ENCODE data around the gene SDS. TPM values are rescaled to one million over a fixed set of nuclear protein-coding genes. Genes with fewer than 3 reads are reported as not detected.

SDS gene
- total RNA-seq, 1 experiment from 2014 or later = not detected

DNA sequence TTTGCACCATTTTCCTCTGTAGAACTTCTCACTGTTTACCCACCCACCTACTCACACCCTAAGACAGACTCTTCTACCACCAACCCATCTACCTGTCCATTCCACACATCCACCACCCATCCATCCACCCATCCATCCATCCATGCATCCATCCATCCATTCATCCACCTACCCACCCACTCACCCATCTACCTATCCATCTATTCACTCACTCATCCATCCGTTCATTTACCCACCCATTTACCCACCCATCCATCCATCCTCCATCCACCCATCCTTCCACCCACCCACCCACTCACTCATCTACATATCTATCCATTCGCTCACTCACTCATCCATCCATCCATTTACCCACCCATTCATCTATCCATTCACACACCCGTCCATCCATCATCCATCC lies 30.2 kb downstream of the SDS start:
- BruUV-seq (replicated peaks) = no TSS peak
- H3K27ac ChIP-seq (ENCODE audit: low read depth, low read length) = no peak overlapping the region
- no peak for TF ChIP-seq ZFX (IDR thresholded peaks at IDR 0.05)
- TF ChIP-seq, protein P1, sequence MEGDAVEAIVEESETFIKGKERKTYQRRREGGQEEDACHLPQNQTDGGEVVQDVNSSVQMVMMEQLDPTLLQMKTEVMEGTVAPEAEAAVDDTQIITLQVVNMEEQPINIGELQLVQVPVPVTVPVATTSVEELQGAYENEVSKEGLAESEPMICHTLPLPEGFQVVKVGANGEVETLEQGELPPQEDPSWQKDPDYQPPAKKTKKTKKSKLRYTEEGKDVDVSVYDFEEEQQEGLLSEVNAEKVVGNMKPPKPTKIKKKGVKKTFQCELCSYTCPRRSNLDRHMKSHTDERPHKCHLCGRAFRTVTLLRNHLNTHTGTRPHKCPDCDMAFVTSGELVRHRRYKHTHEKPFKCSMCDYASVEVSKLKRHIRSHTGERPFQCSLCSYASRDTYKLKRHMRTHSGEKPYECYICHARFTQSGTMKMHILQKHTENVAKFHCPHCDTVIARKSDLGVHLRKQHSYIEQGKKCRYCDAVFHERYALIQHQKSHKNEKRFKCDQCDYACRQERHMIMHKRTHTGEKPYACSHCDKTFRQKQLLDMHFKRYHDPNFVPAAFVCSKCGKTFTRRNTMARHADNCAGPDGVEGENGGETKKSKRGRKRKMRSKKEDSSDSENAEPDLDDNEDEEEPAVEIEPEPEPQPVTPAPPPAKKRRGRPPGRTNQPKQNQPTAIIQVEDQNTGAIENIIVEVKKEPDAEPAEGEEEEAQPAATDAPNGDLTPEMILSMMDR (IDR thresholded peaks at IDR 0.05 in 2 of 3, conservative IDR thresholded peaks at IDR 0.05 in 1 of 3; ENCODE audit: borderline replicate concordance in 1 of 3, insufficient read depth in 1 of 3, low read depth in 2 of 3, low read length in 2 of 3) = no peak
- no peak for TF ChIP-seq CEBPB (IDR thresholded peaks at IDR 0.05; ENCODE audit: low read depth)
- no peak for TF ChIP-seq ZNF274 (IDR thresholded peaks at IDR 0.05; ENCODE audit: low read depth, low read length)
- no peak for TF ChIP-seq POLR2AphosphoS5 (IDR thresholded peaks at IDR 0.05; ENCODE audit: low read depth, low read length)
- TF ChIP-seq, protein P2, sequence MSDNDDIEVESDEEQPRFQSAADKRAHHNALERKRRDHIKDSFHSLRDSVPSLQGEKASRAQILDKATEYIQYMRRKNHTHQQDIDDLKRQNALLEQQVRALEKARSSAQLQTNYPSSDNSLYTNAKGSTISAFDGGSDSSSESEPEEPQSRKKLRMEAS (IDR thresholded peaks at IDR 0.05) = no peak
- TF ChIP-seq, protein P3, sequence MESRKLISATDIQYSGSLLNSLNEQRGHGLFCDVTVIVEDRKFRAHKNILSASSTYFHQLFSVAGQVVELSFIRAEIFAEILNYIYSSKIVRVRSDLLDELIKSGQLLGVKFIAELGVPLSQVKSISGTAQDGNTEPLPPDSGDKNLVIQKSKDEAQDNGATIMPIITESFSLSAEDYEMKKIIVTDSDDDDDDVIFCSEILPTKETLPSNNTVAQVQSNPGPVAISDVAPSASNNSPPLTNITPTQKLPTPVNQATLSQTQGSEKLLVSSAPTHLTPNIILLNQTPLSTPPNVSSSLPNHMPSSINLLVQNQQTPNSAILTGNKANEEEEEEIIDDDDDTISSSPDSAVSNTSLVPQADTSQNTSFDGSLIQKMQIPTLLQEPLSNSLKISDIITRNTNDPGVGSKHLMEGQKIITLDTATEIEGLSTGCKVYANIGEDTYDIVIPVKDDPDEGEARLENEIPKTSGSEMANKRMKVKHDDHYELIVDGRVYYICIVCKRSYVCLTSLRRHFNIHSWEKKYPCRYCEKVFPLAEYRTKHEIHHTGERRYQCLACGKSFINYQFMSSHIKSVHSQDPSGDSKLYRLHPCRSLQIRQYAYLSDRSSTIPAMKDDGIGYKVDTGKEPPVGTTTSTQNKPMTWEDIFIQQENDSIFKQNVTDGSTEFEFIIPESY (IDR thresholded peaks at IDR 0.05; ENCODE audit: extremely low read depth, insufficient replicate concordance, low read length) = no peak
- no peak for TF ChIP-seq RAD21 (IDR thresholded peaks at IDR 0.05; ENCODE audit: low read depth)
- no peak for TF ChIP-seq CBX3 (IDR thresholded peaks at IDR 0.05; ENCODE audit: low read depth)
- TF ChIP-seq, protein P4, sequence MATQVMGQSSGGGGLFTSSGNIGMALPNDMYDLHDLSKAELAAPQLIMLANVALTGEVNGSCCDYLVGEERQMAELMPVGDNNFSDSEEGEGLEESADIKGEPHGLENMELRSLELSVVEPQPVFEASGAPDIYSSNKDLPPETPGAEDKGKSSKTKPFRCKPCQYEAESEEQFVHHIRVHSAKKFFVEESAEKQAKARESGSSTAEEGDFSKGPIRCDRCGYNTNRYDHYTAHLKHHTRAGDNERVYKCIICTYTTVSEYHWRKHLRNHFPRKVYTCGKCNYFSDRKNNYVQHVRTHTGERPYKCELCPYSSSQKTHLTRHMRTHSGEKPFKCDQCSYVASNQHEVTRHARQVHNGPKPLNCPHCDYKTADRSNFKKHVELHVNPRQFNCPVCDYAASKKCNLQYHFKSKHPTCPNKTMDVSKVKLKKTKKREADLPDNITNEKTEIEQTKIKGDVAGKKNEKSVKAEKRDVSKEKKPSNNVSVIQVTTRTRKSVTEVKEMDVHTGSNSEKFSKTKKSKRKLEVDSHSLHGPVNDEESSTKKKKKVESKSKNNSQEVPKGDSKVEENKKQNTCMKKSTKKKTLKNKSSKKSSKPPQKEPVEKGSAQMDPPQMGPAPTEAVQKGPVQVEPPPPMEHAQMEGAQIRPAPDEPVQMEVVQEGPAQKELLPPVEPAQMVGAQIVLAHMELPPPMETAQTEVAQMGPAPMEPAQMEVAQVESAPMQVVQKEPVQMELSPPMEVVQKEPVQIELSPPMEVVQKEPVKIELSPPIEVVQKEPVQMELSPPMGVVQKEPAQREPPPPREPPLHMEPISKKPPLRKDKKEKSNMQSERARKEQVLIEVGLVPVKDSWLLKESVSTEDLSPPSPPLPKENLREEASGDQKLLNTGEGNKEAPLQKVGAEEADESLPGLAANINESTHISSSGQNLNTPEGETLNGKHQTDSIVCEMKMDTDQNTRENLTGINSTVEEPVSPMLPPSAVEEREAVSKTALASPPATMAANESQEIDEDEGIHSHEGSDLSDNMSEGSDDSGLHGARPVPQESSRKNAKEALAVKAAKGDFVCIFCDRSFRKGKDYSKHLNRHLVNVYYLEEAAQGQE (IDR thresholded peaks at IDR 0.05; ENCODE audit: low read depth) = no peak
- TF ChIP-seq POLR2A (IDR thresholded peaks at IDR 0.05; ENCODE audit: borderline replicate concordance, extremely low read depth, insufficient read depth, insufficient read length) = no peak
- no peak for TF ChIP-seq FOSL1 (IDR thresholded peaks at IDR 0.05; ENCODE audit: low read depth)
- no peak for TF ChIP-seq SIN3A (IDR thresholded peaks at IDR 0.05; ENCODE audit: low read depth)
- TF ChIP-seq SP1 (IDR thresholded peaks at IDR 0.05; ENCODE audit: low read depth) = no peak
- TF ChIP-seq SRF (IDR thresholded peaks at IDR 0.05; ENCODE audit: low read depth) = no peak
- TF ChIP-seq JUND (IDR thresholded peaks at IDR 0.05) = no peak
- no peak for TF ChIP-seq ELF1 (IDR thresholded peaks at IDR 0.05; ENCODE audit: borderline replicate concordance, low read depth)
- TF ChIP-seq EGR1 (IDR thresholded peaks at IDR 0.05; ENCODE audit: low read depth) = no peak
- no peak for TF ChIP-seq TCF7L2 (IDR thresholded peaks at IDR 0.05; ENCODE audit: borderline replicate concordance, extremely low read depth, insufficient read depth, insufficient read length)
- no peak for TF ChIP-seq EZH2 (IDR thresholded peaks at IDR 0.05)
- no peaks in the 10 kb centered on the region; the same call in 1 of the 2 replicates for H3K79me2 ChIP-seq (ENCODE audit: insufficient read depth, low read length)
- ChIA-PET CTCF (no interaction called here), RAD21 (ENCODE audit: low non-redundant PET in 1 of 2, low total read pairs in 2 of 2, uncharacterized antibody in 2 of 2, unreplicated experiment in 2 of 2) (no interaction called here), POLR2A (no interaction called here)
- ATAC-seq (no peak), DNase-seq (ENCODE audit: low read depth, low spot score) (no peak)
- no peak overlapping the region for H3K4me3 ChIP-seq (replicated peaks in 1 of 2; ENCODE audit: low read depth in 1 of 2, low read length in 2 of 2)
- H3K9me3 ChIP-seq (ENCODE audit: control insufficient read depth in 1 of 2, insufficient read depth in 1 of 2, low read depth in 1 of 2, low read length in 2 of 2) = no peaks in the 10 kb centered on the region
- no peak overlapping the region for H2AFZ ChIP-seq (ENCODE audit: low read depth, low read length, poor library complexity, severe bottlenecking)
- no peaks in the 10 kb centered on the region for H3K4me1 ChIP-seq (ENCODE audit: control insufficient read depth in 1 of 2, insufficient read depth in 2 of 2, low read length in 2 of 2)
- H3K9ac ChIP-seq (ENCODE audit: low read length) = no peak overlapping the region
- H3K9me2 ChIP-seq (ENCODE audit: insufficient read depth) = no peaks in the 10 kb centered on the region
- no peaks in the 10 kb centered on the region for H3K27me3 ChIP-seq (ENCODE audit: insufficient read depth, low read length)
- peaks cover 8 to 16% of the 10 kb centered on the region in 2 experiments for H3K36me3 ChIP-seq (ENCODE audit: control insufficient read depth in 1 of 2, insufficient read depth in 2 of 2, low read length in 2 of 2)
- no peaks in the 10 kb centered on the region for H4K20me1 ChIP-seq (ENCODE audit: insufficient read depth)
- intact Hi-C loops (cut with micrococcal nuclease) = no loop called here
- H3K4me2 ChIP-seq (ENCODE audit: low read length) = no peak overlapping the region

All from HCT116 (cell line).